GM21360 (cell line): ENCODE measurements around the gene HMGCS1.
"Not testable (repeated sequence)": the region's sequence is repeated elsewhere in the genome, so short reads cannot be mapped to it uniquely, and the experiment has no call there.

Source experiments
- ATAC-seq: cut with Tn5 transposase; IDR thresholded peaks from one replicate; pipeline ENCODE4 v1.9.1; 2021; ENCODE audit warnings: mild to moderate bottlenecking, moderate library complexity; ENCODE audit not compliant: unreplicated experiment

HMGCS1 gene

DNA sequence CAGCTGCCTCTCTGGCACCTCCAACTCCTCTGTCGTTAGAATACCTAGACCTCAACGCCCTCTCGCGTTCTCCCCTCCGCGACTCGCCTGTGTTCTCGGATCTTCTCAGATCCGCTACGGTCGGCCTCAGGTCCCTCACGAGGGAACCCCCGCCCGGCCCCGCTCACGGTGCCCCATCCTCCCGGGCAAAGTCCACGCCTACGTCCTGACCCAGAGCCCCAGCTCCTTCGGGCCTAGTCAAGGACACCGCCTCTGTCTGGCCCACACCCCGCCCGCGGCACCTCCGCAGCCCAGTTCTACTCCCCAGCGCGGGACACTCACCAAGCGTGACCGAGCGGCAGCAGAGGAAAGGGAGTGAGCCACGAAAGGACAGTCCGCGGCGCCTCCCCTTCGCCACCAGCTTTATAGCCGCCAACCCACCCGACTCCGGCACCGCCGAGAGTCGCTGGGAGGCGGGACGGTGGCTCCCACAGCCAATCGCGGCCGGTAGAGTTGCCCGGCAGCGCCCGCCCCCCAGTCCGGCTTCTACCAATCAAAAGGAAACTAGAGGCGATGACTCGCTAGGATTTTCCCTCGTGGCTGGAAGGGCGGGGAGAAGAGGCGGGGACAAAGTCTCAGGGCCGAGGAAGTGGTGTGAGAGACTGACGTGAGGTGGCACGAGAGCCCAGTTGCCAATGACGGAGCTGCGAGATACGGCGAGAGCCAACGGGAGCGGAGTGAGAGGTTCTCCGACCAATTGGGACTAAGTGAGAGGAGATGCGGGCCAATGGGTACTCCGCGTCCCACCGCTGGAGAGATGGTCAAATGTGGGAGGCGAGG lies at the start of gene HMGCS1:
Gene HMGCS1 (minus strand): TSS at position 378 of the 819 bp plus-strand sequence. CDS start 14,447 bp downstream, outside the sequence.
- peak; percentile 95 for ATAC-seq

DNA sequence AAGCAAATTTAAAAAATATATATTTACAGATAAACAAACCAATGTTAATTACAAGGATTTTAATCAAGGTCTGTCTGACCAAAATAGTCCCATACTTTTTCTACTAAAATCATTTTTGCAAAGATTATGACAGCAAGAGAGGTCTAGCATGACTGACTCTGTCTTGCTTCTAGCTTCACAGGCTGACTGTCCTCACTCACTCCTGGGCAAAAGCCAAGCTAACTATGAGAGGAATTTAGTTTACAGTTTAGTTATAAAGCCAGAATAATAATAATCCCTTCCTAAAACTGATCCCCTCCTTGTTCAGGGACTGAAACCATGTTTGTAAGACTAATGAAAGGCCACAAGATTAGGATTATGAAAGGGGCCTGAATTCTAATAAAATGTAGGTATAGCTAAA lies 45.5 kb upstream of the HMGCS1 start:
- no peak for ATAC-seq

DNA sequence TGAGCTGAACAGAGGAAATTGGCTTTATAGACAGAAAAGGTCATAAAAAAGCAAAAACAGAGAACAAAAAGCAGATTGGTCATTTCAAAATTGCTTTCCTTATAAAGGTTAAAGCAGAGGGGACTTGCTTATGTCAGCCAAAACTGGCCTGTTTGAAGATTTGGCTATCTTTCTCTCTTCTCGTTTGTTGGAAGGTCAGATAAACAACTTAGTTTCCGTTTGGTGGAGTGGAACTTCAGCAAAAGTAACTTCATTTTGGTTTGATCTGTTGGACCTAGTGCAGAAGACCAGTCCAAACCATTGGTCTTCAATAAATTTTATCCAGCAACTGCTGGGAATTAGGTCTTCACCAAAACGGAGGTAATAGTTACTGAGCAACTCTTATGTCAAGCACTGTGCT lies 45.1 kb upstream of the HMGCS1 start:
- no peak for ATAC-seq

DNA sequence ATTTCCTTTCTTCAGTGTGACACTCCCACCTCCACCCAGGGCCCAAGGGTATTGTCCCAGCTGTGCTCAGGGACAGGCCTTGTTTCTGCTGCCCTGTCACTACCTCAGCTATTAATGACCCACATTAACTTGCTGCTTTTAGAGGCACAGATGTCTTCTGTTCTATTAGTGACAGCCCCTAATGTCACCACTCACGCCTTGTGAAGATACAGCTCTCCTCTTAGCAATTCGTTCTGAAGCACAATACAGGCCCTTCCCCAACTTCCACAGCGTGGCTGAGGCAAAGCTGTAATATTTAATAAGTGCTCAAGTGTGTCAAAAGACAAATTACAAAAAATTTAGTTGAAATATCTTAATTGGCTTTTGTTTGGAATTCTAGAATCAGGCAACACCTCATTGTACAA lies 44.7 kb upstream of the HMGCS1 start:
- ATAC-seq = no peak

DNA sequence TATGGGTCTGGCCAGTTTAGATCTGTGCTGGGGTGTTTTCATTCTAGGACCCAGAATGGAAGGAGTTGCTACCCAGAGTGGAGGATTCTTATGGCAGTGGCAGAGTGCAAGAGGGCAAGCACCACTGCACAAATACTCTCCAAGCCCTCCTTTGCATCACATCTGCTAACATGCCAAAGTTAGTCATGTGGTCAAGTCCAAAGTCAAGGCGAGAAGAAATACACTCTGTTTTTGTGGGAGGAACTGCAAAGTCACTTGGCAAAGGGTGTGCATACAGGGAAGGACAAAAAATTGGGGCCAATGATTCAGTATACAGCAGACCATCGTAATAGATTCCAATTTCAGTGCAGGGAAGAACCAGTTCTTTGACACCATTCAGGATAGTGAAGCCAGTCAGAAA lies 43.9 kb upstream of the HMGCS1 start:
- ATAC-seq = no peak

DNA sequence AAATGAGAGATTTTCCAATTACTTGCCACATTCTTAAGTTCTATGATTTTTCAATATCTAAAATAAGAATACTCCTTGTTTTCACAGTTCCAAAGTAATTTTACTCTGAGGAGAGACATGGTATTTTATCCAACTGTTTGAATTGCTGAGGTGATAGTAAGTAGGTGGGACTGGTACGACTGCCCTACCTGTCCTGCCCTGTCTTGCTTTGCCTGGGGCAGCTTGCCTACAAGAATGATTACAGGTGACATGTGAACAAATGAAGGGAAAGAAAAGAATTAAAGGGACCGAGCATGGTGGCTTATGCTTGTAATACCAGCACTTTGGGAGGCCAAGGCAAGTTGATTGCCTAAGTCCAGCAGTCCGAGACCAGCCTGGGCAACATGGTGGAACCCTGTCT lies 41.6 kb upstream of the HMGCS1 start:
- no peak for ATAC-seq

DNA sequence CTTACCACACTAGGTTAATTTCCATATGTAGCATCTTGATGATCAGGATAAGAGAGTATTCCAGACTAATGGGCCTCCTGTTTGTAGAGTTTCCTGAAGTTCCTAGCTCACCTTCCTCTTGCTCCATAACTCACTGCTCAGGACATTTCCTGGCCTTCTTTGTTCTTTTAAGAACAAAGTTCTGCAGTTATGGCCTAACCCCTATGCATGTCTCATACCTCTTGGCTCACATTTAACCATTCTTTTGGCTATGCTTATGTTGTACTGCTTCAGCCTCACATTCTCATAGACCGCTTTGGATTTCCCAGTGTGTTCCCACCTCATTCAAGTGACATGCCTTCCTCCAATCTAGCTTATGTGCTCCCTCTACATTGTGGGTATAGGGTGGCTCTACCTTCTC lies 40.5 kb upstream of the HMGCS1 start:
- no peak for ATAC-seq

DNA sequence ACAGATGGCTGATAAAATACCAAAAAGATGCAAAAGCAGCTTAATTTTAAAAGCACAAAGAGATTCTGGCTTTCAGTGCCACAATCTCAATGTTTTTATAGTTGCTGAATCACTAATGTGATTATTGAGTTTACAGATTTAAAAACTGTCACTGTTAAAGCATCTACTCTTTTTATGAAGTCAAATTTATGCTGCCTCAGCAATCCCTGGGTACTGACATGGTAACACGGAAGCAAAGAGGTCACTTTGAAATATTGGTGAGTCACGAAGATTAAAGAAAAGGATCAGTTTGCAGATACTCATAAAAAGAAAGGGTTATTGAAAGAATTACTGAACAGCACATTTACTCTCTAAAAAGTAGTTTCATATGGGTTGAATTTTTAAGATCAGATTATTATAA lies 39.7 kb upstream of the HMGCS1 start:
- ATAC-seq = no peak

DNA sequence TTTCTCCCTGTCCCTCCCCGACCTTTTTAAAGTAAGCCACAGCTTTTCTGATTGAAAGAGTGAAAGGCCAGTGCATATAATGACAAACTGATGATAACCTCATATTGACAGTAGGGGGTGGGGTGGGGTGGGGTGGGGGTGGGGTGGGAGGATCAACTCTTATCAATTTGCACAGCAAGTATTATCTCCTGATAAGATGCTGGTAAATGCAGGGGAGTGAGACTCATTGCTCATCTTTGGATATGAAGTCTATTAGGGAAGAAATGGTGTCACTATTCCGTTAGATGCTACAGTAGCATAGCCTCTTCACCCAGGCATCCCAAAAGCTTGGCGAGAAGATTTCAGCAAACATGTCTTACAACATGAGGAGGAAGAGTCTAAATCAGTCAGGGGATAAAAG lies 38.9 kb upstream of the HMGCS1 start:
- no peak for ATAC-seq

DNA sequence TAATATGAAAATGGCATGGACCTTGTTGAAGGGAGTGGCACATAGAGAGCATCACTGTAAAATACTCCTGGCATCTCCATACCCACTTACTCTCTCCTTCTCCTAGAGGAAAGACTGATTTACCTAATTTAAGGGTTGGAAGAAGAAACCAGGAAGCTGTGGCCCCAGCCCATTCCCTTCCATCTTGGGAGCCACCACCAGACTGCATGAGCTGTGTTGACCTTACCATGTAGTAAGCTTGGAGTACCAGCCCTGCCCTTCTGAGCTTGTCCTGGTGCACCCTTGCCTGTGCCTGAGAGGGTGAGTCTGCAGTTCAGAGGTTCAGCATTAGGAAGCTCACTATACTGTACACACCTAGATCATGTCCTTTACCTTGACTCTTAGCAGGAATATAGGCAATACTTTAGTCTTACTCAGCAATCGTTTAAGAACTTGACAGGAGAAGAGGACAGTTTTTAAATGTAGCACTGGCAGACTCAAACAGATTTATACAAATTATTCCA lies 35.7 kb upstream of the HMGCS1 start:
- no peak for ATAC-seq

DNA sequence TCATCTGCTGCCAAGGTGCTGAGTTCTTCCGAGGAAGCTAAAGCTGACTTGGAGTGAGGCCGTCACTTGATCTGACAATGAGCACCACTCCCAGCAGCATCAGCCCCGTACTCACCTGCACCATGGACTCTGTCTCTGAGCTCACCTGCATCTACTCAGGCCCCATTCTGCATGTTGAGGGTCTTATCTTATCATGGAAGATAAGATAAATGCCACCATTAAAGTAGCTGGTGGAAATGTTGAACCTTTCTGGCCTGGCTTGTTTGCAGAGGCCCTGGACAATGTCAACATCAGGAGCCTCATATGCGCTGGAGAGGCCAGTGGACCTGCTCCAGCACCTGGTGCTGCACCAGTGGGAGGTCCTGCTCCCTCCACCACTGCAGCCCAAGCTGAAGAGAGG lies 35.0 kb upstream of the HMGCS1 start:
- no peak for ATAC-seq

DNA sequence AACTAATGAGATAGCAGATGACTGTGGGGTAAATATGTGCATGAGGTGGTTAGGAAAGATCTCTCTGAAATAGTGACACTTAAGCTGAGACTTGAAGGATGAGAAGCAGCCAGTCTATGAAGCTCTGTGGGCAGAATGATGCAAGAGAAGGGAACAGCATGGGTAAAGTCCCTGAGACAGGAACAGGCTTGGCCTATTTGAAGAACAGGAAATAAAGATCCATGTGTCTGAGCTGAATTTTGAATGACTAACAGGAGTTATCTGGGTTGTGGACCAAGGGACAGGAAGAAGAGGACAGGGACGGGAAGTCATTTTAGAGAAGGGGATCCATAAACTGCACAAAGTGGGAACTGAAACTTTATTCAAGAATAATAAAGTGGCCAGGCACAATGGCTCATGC lies 25.6 kb upstream of the HMGCS1 start:
- no peak for ATAC-seq

DNA sequence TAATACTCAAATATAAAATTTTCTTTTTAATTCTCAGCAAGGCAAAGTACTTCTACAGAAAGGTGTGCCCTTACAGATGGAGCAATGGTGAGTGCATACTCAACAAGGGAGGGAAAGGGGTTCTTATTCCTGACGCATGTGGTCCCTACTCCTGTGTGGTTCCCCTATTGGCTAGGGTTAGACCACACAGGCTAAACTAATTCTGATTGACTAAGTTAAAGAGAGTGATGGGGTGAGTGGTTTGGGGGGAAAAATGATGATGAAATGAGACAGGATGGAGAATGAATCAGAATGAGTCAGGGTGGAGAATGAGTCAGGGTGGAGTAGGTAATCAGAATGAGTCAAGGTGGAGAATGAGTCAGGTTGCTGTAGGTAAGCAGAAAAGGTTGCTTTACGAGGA lies 22.9 kb upstream of the HMGCS1 start:
- ATAC-seq = no peak

DNA sequence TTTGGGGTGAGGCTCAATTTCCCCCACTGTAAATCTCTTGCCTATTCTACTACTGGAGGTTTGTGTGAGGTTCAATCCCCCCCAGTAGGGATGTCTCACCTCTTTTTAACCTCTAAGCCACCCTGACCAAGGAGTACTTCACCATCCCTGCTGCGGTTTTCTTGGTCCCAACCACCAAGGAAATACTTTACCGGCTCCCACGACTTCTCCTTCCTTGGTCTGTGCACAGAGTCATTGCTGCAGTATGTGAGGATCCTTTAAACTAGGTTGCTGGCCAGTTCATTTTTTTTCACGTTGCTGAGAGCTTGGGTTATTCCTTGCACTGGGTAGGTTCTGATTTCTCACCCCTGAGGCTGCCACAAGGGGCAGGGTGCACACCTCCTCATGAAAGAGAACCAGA lies 22.5 kb upstream of the HMGCS1 start:
- ATAC-seq = no peak

DNA sequence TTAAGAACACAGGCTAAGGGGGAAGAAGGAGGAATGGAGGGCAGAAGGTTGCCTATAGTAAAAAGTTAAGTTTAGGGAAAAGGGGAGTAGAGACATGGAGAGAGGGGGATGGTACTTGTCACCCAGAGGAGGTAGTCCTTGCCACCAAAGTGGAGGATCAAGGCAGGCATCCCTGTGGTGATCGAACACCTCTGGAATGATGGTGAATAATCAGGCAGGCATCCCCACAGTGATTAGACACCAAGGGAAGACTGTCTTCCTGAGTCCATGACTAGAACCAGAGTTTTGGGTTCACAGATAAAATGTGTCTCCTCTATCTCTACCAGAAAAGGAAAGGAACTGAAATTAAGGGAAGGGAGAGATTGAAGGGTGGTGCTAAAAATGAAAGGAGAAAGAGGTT lies 19.2 kb upstream of the HMGCS1 start:
- ATAC-seq = no peak

DNA sequence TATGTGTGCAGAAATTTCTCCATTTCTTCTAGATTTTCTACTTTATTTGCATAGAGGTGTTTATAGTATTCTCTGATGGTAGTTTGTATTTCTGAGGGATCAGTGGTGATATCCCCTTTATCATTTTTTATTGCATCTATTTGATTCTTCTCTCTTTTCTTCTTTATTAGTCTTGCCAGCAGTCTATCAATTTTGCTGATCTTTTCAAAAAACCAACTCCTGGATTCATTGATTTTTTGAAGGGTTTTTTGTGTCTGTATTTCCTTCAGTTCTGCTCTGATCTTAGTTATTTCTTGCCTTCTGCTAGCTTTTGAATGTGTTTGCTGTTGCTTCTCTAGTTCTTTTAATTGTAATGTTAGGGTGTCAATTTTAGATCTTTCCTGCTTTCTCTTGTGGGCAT lies 12.4 kb upstream of the HMGCS1 start:
- ATAC-seq = not testable (repeated sequence)

DNA sequence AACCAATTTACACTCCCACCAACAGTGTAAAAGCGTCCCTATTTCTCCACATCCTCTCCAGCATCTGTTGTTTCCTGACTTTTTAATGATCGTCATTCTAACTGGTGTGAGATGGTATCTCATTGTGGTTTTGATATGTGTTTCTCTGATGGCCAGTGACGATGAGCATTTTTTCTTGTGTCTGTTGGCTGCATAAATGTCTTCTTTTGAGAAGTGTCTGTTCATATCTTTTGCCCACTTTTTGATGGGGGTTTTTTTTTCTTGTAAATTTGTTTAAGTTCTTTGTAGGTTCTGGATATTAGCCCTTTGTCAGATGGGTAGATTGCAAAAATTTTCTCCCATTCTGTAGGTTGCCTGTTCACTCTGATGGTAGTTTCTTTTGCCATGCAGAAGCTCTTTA lies 10.3 kb upstream of the HMGCS1 start:
- ATAC-seq = not testable (repeated sequence)

DNA sequence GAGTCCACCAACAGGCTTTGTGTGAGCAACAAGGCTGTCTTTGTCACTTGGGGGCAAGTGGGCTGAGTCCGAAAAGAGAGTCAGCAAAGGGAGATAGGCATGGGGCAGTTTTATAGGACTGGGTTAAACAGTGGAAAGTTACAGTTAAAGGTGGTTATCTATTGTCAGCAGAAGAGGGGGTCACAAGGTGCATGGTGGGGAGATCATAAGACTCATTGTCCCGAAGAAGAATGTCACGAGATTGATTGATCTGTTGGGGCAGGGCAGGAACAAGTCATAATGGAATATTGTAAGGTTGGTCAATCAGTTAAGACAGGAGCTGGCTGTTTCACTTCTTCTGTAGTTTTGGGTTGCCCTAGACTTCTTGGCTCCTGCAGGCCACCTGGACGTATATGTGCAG lies 7.6 kb upstream of the HMGCS1 start:
- no peak for ATAC-seq

DNA sequence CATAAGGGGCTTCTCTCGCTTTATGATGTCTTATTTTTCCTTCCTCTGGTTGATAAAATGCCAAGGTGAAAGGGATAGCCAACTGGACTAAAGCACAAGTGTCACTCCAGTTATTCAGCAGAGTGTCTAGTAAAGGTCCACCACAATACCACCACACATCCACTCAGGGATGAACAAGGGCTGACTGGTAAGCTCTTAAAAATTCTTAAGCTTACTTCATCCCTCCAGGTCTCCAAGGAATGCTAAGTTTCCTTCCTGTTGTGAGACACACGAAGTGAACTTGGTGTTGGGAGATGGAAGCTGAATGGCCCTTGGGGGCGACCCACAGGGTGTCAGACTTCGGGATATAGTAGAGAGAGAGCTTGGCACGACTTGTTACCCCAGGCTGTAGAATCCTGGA lies 3.2 kb upstream of the HMGCS1 start:
- no peak for ATAC-seq

DNA sequence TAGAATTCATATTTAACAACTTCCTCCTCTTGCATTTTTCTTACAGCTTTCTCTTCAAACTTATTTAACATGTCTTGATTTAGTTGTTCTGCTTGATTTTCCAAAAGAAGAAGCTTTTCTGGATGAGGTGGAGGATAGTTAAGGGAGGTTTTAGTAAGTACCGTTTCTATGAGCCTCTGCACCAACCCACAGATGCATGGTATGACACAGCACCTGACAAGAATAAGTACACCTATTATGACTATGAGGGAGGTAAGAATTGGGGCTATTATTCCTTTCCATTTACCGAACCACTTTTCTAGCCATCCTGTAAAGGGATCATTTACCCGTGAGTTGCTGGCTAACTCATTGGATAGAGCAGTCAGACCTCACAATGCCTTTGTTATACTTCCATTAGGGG lies 2.5 kb upstream of the HMGCS1 start:
- ATAC-seq = no peak

DNA sequence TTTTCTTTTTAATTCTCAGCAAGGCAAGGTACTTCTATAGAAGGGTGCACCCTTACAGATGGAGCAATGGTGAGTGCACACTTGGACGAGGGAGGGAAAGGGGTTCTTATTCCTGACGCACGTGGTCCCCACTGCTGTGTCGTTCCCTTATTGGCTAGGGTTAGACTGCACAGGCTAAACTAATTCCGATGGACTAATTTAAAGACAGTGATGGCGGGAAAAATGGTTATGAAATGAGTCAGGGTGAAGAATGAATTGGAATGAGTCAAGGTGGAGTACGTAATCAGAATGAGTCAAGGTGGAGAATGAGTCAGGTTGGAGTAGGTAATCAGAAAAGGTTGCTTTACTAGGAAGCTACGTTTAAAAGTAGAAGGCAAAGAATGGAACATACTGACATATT lies 2.1 kb upstream of the HMGCS1 start:
- ATAC-seq = no peak

DNA sequence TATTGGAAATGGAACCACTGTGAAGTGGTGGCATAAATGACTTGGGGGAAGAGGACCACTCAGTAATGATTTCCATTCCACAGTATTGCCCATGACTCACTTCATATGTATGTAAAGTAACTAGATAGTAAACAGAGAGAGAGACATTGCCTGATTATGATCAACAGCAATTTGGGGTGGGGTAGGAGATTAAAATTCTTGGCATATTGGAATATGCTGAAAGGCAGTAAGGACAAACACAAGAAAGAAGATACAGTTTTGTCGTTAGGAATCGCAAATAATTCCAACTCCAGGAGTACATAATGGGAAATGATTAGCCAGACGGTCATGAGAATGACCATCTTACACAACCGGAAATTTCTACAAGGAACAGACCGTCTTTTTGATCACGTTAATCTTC lies 1.5 kb upstream of the HMGCS1 start:
- no peak for ATAC-seq
